GM23338 (cell line): ENCODE results near the gene MPDU1.

Experiments used
- CTCF ChIP-seq, 2 experiments: fragments of 200-600 bp in 1 of 2; sonication (generic) in 1 of 2; conservative IDR thresholded peaks; 2 replicates each; pipeline versions ENCODE4 v1.5.1 to v1.6.1; 2016 to 2017; ENCODE audit warnings: antibody characterized with exemption in 2 of 2, low read depth in 2 of 2, mild to moderate bottlenecking in 2 of 2, moderate library complexity in 1 of 2
- EZH2 ChIP-seq: fragments of 200-600 bp; sonication (generic); IDR thresholded peaks from one replicate; pipeline ENCODE4 v1.8.0; 2017; ENCODE audit warnings: antibody characterized with exemption, mild to moderate bottlenecking, low read depth; ENCODE audit not compliant: unreplicated experiment
- EZH2phosphoT487 ChIP-seq: fragments of 200-600 bp; sonication (generic); IDR thresholded peaks from one replicate; pipeline ENCODE4 v1.8.1; 2018; ENCODE audit warnings: antibody characterized with exemption; ENCODE audit not compliant: unreplicated experiment
- REST ChIP-seq: IDR thresholded peaks from one replicate; pipeline ENCODE4 v1.6.1; 2018; ENCODE audit warnings: antibody characterized with exemption; ENCODE audit not compliant: unreplicated experiment
- TF ChIP-seq, protein P1 (sequence below): IDR thresholded peaks from 2 replicates; pipeline ENCODE4 v1.6.1; 2016; ENCODE audit warnings: antibody characterized with exemption

DNA sequence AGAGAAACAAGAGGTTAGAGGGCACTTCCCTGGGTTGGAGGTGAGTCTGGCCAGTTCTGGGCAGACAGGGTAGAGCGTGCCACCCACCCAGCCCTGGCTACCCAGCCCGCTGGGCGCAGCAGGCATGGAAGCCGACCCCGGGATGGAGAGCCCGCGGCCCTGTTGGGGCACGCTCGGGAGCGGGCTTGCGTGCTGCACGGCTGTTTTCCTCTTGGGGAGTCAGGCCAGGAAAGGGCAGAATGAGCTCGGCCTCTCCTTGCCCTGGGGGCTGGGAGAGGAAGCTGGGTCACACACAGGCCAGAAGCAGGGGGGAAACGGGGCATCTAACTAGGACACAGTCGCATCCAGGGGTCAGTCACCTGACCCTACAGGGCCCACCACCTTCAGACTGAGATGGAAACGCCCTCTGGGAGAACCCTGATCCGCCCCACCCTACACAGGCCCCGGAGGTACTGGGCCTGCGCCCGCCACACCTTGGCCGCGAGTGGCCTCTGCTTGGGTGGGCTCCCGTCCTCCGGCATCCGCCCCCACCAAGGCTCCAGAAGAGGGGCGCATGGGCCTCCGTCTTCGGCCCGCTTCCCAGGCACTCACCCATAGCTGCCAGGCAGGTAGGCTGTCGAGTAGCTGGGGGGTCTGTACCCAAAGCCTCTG lies 5.0 kb downstream of the MPDU1 start:
- TF ChIP-seq CTCF (conservative IDR thresholded peaks at IDR 0.05; ENCODE audit: low read depth in 2 of 2) (no peak), REST (no peak), EZH2 (no peak), EZH2phosphoT487 (no peak)
- TF ChIP-seq, protein P1, sequence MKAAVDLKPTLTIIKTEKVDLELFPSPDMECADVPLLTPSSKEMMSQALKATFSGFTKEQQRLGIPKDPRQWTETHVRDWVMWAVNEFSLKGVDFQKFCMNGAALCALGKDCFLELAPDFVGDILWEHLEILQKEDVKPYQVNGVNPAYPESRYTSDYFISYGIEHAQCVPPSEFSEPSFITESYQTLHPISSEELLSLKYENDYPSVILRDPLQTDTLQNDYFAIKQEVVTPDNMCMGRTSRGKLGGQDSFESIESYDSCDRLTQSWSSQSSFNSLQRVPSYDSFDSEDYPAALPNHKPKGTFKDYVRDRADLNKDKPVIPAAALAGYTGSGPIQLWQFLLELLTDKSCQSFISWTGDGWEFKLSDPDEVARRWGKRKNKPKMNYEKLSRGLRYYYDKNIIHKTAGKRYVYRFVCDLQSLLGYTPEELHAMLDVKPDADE, result no peak
